Measurements from ENCODE around the gene ZXDC. TPM values are rescaled to one million over a fixed set of nuclear protein-coding genes. Genes with fewer than 3 reads are reported as not detected.
A peak's percentile ranks its signal among the peaks of the same experiment; 100 is the strongest.

ZXDC gene
- total and polyA plus RNA-seq, 11 donors: 8.7 to 40.3 (median 19.3) TPM

DNA sequence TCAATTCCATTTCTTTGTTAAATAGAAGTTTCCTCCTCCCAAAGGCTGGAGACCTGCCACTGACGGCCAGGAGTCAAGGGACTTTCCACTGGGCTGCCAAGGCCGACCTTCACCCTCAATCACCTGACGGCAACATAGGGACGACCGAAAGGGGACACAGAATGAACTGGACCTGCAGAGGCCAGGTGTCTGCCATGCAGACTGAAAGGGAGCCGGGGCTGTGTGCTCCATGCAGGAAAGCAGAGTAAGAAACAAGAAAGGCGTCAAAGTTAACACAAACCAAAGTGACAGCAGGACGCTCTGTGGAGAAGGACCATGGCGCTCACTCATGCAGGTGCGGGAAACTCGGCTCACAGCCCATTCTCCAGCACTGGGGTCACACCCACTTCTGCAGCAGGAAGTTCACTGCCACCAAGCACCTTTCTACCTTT lies 26.1 kb downstream of the ZXDC start:
- Histone ChIP-seq H3K36me3 (peaks cover 0 to 76% (median 62%) of the 10 kb centered on the region in 9 donors), H3K27me3 (no peaks in the 10 kb centered on the region), H3K27ac (no peak overlapping the region), H3K9me3 (no peaks in the 10 kb centered on the region), H3K4me3 (no peak overlapping the region), H3K4me1 (peaks cover 0 to 11% (median 0%) of the 10 kb centered on the region in 12 donors)
- TF ChIP-seq POLR2A (IDR thresholded peaks at IDR 0.05): no peak
- no peak for TF ChIP-seq CTCF (IDR thresholded peaks at IDR 0.05)
- WGBS, 4 donors: 78 to 86% (median 83%) methylated on average over 11 of the region's 11 CpGs
- ATAC-seq: no peak
- DNase-seq: peak in 1 of 5 donors; percentile 7
- intact Hi-C loops (cut with DNase I): no loop called here

- H3K36me3 ChIP-seq: peaks cover 0 to 70% (median 54%) of the 10 kb centered on the region in 9 donors
- DNase-seq: no peak
Observed at GRCh38 chr3:126448893-126449180, 26.9 kb downstream of the ZXDC start.

DNA sequence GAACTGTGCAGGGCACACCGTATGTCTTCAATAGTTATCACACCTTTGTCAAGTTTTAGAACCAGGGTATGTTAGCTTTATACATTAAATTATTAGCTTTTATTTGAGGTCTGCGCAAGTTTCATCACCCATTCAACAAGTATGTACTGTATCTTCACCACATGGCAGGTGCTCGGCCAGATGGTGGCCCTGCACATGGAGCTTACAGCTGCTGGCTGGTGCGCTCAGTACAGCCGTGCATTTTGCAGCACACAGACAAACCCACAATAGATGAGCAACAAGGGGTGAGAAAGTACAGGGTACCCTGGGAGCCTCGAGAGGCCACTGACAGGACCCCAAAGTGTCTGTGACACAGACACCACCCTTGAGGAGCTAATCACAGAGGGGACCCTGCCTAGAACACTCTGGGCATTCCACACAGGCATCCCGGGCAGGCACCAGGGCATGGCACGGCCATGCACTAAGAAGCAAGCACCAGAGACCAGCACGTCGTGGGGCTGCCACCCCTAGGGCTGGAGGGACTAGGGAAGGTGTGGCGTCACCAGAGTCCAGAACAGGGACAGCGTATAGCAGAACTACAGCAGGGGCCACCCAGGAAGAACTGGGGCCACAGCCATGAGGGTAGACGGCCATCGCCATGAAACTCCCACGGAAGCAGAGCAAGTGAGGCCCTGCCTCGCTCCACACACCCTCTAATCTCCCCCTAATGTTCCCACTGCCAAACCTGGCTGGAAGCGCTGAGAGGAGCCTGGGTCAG lies 27.4 kb downstream of the ZXDC start:
- intact Hi-C loops (cut with DNase I): no loop called here
- H3K4me3 ChIP-seq: no peak overlapping the region
- H3K27ac ChIP-seq: no peak overlapping the region
- H3K9me3 ChIP-seq: no peaks in the 10 kb centered on the region
- TF ChIP-seq POLR2A (IDR thresholded peaks at IDR 0.05) (no peak), CTCF (IDR thresholded peaks at IDR 0.05) (no peak)
- no peaks in the 10 kb centered on the region for H3K27me3 ChIP-seq
- H3K4me1 ChIP-seq: peaks cover 0 to 11% (median 0%) of the 10 kb centered on the region in 12 donors
- peaks cover 0 to 64% (median 49%) of the 10 kb centered on the region in 9 donors for H3K36me3 ChIP-seq
- ATAC-seq (no peak), DNase-seq (no peak)
- WGBS, 4 donors: 91 to 95% (median 93%) methylated on average over 17 of the region's 17 CpGs

More at GRCh38 chr3:126448893-126449180, 26.9 kb downstream of the ZXDC start:
- Histone ChIP-seq H3K27me3 (no peaks in the 10 kb centered on the region), H3K4me3 (no peak overlapping the region), H3K4me1 (peaks cover 0 to 11% (median 0%) of the 10 kb centered on the region in 12 donors), H3K27ac (no peak overlapping the region), H3K9me3 (no peaks in the 10 kb centered on the region)
- WGBS, 4 donors: 87 to 89% (median 89%) methylated on average over 8 of the region's 8 CpGs
- intact Hi-C loops (cut with DNase I): no loop called here
- ATAC-seq: no peak
- TF ChIP-seq CTCF (IDR thresholded peaks at IDR 0.05) (no peak), POLR2A (IDR thresholded peaks at IDR 0.05) (no peak)

DNA sequence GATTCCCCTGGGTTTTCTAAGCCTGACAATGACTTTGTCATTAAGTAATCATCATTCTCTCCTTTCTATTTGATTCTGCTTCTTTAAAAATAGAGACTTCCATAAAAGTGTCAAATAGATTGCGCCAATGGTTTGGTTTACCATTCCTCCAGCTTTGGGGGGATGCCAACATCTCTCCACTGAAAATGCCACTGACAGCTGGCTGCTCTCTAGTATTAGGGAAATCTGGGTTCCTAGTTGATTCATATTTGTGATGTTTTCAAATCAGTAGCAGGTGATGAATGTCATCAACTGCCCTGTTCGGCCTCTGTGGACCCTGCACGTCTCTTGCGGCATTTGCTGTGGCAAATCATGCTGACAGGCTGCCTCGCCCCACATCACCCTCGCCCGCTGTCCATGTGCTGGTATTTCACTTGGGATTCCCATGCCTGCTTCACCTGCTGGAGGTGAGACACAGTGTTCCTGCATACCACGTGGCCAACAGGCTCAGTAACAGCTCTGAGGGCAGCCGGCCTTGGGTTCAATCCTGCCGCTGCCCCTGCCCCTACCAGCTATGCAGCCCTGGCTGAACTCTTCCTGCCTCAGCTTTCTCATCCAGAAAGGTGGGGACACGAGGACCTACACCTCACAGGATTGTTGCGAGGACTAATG lies 28.1 kb downstream of the ZXDC start:
- TF ChIP-seq CTCF (IDR thresholded peaks at IDR 0.05): no peak
- TF ChIP-seq POLR2A (IDR thresholded peaks at IDR 0.05): no peak
- H3K4me1 ChIP-seq: peaks cover 0 to 11% (median 0%) of the 10 kb centered on the region in 12 donors

More for the DNA sequence above, 28.1 kb downstream of the ZXDC start:
- WGBS, 4 donors: 81 to 91% (median 86%) methylated on average over 11 to 12 of the region's 12 CpGs
- Histone ChIP-seq H3K9me3 (no peaks in the 10 kb centered on the region), H3K4me3 (no peak overlapping the region), H3K27me3 (no peaks in the 10 kb centered on the region), H3K36me3 (peaks cover 0 to 60% (median 48%) of the 10 kb centered on the region in 9 donors), H3K27ac (no peak overlapping the region)
- ATAC-seq (no peak), DNase-seq (no peak)
- intact Hi-C loops (cut with DNase I): no loop called here
